GM21717 (cell line): ENCODE measurements around the gene ABCD2.
"Not testable (repeated sequence)": the region's sequence is repeated elsewhere in the genome, so short reads cannot be mapped to it uniquely, and the experiment has no call there.

Experiments used
- ATAC-seq: cut with Tn5 transposase; IDR thresholded peaks from one replicate; pipeline ENCODE4 v1.9.1; 2021; ENCODE audit warnings: mild to moderate bottlenecking, moderate library complexity; ENCODE audit not compliant: unreplicated experiment

ABCD2 gene

DNA sequence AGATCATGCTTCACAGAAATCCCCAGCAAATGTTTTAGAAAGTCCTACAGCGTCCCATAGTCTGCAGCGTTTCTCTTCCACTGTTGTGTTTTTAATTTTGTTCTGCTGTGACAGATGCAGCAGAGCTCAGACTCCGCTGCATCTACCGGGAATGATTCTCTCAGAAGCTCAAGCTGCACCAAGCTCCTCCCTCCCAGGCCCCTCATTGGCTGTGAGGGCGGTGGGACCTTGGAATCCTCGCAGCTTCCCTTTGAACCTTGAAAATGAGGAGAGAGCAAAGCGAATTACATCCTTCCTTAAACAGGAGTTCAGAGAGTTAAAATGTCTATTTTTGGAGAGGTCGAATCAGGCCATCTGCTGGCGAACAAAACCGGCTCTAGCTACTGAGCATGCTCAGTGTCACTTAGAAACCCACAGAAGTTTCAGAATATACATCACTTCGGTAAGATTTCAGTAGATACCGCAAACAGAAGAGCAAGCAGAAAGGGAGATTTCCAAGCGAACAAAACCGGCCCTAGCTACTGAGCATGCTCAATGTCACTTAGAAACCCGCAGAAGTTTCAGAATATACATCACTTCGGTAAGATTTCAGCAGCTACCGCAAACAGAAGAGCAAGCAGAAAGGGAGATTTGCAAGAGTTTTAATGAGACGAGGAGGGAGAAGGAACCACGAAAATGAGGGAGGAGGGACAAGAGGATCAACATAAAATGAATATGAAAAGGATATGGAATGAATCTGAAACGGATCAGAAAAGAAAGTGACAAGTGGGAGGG, at the start of gene ABCD2:
TSS of gene ABCD2 (minus strand) at position 144 of the 774 bp plus-strand sequence. CDS start 188 bp downstream, outside the sequence.
- peak; percentile 75 for ATAC-seq

DNA sequence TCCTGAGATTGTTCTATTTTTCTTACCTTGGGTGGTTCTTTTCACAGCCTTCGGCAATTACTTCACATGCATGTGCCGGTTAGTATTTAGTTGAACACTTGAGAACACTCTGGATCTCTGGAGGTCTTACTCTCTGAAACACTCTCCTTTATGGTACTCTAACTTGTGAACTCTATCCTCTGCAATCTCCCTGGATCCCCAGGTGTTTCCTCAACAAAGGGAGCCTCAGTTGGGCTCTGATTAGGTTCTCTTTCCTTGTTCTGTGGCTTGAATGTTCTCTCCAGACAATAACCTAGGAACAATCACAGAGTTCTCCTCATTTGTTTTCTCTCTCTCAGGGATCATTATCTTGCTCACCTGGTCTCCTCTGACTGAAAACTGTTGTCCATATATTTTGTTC, 40.5 kb upstream of the ABCD2 start:
- no peak for ATAC-seq

DNA sequence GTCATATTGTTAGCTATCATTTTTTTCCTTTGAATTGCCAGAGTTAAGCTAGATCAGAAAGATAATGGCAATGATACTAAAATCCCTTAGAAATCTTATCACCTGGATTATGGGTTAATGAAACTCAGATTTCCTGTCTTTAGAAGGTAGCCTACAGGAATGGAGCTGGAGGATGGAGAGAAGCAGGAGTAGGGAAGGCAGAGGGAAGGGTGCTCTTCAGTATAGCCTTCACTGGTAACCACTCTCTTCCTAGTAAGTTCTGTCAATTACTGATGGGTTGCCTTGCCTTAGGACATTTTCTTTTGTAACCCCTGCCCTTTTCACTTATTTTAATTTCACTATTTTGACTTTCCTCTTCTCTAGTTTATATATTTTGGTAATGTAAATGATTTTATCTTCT, 27.8 kb upstream of the ABCD2 start:
- ATAC-seq, result no peak

DNA sequence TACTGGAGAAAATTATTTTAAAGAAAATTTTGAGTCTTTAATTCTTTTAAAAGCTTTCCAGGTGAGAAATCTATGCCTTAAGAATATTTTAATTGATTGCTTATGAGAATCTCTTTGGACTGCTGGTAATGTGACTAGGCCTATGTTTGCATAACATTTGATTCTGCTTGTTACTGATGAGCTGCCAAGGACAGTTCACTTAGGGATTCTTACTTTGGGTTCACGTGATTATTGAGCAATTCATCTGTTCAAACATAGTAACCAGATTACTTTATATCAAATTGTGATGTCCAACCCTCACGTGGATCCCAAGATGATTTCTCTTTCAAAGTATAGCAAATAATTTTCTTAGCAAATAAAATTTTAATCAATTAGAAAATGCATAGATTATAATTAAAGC, 27.4 kb upstream of the ABCD2 start:
- ATAC-seq, result no peak

DNA sequence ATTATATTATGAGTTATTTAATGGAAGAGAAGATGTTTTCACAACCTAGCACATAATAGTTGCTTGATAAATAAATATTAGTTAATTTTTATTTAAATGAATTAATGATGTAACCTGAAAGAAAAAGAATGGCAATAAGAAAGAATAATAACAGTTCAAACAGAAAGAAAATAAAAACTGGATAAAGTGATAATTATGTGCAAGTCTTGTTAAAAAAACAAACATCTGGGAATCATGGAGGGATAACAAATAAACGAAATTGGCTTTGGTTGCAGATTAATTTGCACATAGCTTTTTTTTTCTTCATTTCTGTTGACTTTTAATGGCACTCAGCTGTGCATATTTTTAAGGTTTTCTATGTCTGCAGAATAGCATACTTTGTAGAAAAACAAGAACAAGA, 23.4 kb upstream of the ABCD2 start:
- ATAC-seq, result no peak

DNA sequence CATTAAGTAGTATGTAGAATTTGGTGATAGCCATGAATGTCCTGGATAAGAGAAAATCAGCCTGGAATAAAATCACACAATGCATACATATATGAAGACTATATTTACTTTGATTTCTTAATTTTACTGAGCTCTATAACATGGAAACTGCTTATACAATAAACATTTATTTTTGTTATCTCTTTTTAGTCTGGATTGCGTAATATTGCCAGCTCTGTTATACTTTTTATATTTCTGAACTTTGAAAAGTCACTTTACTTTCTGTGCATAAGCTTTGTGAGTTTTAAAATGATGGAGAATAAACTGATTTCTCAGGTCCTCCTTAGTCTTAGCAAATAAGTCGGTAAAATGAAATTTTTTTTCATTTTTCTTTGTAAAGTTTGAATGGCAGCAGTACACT, 19.2 kb upstream of the ABCD2 start:
- ATAC-seq, result no peak

DNA sequence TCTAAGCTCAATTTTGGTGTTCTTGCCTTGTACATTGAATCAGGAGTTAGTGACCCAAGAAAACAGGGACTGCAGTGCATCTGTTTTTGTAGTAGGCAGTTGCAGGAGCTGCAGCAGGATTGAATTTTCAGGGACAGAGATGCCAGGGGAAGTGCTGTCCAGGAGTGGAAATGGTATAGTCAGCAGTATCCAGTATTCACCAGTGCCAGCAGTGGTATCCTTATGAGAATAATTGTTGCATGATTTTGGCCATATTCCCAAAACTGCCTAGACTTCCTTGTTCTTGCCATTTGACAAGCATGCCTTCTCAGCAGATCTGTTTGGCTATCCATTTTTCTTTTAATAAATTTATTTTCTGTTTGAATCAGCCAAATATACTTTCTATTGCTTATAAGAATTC, 18.6 kb upstream of the ABCD2 start:
- ATAC-seq, result no peak

DNA sequence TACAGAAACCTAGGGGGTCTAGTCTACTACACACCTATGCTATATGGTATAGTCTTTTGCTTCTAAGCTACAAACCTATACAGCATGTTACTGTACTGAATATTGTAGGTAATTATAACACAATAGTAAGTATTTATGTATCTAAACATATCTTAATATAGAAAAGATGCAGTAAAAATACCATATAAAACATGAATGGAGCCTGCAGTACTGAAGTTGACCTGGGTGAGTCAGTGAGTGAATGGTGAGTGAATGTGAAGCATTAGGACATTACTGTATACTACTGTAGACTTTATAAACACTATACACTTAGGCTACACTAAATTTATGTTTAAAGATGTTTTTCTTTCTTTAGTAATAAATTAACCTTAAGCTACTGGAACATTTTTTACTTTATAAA, 13.1 kb upstream of the ABCD2 start:
- no peak for ATAC-seq

DNA sequence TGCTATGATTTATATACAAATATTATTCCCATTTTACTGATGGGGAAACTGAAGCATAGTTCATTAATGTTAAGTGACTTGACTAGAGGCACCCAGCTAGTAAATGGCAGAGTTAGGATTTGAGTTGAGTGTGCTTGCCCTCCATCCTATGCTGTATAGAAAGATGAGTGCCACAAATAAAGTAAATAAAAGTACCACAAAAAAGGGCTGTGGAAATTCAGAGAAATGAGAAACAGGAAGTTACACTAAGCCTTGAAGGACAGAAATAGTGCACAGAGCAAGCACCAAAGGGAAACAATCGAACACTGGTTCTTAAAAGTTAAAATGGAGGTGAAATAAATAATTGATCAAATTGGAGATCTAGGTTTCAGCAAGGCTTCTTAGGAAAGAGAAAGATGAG, 9.2 kb upstream of the ABCD2 start:
- no peak for ATAC-seq

DNA sequence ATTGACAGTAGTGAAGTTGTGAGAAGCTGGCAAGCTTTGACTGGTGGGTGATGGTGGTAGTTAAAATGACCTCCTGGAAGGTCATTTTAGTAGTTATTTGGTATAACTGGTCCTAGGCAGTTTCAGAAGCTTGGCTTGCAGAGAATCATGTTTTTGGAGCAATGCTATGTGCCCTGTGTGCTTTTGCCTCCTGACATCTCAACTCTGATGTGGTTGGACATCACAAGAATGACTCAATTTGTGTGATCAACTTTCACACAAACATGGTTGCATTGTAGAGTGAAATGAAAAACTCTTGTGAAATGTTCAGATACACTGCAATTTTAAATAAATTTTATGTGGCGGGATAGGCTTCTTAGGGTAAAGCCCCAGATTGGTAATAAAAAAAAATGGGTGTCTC, 8.3 kb upstream of the ABCD2 start:
- ATAC-seq, result no peak

DNA sequence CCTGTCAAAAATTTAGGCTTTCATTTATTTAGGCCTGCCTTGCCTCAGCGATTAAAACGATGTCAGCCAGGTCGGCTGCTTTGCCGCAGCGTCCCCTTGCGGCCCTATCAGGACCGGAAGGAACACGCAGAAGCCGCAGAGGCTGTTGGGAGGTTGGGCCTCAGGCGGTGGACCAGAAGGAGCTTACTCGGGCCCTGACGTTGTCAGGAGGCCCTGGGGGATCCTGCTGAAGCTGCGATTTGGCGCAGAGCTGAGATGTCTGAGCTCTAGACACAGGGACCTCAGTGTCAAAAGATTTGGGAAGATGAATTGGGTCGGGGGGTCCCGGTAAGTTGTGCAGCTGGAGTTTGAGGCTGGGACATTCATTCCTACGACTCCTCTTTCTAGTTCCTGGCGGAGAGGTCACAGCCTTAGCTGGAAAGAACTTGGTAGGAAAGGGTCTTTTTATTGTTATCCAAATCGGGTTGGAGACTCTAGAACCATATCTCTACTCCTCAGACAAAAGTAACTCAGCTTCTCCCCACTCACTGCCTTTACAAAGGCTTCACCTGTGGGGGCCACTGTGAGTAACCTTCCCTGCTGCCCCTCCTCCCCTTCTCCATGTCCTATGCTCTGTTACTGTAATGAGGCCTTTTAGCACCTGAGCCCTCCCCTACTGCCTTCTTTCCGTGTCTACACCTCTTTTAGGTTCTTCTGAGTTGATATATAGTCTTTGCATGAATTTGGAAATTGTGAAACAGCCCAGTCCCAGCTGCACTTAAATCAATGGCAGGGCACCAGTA, 6.6 kb upstream of the ABCD2 start:
- ATAC-seq, result no peak

DNA sequence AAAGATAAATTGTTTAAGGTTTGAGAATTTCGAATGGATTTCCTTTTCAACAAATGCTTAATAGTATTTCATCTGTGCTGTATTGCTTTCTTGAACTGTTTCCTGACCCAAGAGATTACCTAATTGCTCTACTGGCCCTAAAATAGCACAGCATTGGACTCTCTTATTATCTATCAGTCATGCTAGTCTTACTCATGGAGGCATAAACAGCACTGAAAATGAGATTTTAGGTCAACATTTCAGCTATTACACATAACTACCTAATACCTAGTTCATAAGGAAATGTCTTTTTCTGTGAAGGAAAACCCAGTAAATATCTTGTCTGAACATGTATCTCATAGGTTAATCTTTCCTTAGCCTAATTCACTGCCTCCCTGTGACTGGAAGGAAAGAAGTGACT, 4.3 kb upstream of the ABCD2 start:
- no peak for ATAC-seq

DNA sequence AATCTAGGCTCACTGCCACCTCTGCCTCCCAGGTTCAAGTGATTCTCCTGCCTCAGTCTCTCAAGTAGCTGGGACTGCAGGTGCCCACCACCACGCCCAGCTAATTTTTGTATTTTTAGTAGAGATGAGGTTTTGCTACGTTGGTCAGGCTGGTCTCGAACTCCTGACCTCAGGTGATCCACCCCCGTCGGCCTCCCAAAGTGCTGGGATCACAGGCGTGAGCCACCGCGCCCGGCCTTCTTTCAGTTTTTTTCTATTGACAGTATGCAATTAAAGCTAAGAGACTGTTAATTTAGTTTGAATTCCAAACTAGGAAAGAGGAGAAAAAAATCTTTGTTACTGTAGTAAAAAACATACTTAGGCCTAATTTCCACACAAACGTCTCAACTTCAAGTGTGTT, 3.6 kb upstream of the ABCD2 start:
- ATAC-seq, result not testable (repeated sequence)

DNA sequence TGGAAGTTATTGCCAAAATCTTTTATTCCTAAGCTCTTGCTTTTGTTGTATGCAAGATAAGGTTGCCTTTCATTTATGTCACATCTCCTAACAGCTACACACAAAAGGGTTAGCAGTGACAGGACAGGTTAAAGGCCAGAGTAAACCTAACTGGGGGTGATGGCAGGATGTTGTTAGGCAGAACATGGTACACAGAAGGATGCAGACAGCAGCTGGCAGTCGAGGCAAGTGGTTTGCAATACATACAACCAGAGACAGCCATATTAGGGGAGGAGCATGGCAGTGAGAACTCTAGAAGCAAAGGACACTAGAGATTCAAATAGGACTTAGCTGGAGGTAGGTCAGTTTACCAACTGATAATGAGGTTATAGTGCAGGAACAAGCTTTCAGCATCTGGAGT, 2.7 kb upstream of the ABCD2 start:
- ATAC-seq, result no peak

DNA sequence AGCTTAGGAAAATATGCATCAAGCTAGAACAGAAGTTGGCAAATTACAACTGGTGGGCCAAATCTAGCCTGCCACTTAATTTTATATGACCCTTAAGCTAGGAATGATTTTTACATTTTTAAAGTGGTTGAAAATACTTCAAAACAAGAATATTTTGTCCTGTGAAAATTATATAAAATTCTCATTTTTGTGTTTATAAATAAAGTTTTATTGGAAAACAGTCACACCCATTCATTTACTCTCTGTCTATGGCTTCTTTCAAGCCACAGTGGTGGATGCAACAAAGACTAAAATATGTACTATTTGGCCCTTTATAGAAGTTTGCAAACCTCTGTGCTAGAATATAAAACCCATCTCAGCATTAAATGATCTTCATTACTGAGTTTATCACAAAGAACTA, 2.1 kb upstream of the ABCD2 start:
- ATAC-seq, result no peak

DNA sequence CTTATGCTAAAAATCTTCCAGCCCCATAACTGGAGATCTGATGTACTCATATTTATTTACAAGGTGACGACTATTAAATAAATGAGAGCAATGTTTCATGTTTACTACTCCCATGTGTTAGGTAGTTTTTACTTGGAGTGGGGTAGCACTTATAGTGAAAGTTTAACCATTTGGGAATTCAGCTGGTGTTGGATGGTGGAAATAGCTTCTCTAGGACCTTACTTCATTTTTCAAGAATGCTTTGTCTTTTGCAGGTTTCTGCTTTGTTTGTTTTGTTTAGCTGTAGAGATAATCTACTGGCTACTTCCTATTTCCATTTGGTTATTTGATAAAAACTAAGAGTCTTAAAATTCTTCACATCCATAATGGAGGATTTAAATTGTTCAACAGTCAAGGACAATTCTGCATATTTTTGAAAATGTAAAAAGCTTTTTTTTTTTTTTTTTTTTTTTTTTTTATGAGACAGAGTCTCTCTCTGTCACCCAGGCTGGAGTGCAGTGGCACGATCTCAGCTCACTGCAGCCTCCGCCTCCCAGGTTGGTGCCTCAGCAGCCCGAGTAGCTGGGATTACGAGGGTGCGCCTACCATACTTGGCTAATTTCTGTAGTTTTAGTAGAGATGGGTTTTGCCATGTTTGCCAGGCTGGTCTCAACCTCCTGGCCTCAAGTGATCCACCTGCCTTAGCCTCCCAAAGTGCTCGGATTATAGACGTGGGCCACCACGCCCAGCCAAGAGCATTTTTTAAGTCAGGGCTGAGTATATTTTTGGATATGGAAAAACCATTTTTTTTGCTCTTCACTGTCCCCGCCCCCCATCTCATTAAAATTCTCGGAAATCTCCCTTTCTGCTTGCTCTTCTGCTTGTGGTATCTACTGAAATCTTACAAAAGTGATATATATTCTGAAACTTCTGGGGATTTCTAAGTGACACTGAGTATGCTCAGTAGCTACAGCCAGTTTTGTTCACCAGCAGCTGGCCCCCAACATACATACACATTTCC, 1.4 kb upstream of the ABCD2 start:
- ATAC-seq, result peak; percentile 39

DNA sequence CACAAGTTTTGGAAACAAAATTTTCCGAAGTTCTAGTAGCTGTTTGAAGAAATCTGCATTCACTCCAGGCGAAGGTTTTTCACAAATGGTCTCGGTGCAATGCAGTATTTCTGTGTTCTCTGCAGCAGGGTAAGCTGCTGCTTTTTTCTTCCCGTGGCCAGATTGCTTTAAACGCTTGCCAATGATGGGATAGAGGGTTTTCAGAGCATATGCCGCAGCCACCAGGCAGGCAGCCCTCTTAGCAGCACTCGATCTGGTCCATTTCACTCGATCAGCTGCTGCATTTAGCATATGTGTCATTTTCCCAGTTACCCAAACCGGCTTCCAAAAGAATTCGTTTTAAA, 315 bp downstream of the ABCD2 start:
- ATAC-seq, result peak; percentile 7

DNA sequence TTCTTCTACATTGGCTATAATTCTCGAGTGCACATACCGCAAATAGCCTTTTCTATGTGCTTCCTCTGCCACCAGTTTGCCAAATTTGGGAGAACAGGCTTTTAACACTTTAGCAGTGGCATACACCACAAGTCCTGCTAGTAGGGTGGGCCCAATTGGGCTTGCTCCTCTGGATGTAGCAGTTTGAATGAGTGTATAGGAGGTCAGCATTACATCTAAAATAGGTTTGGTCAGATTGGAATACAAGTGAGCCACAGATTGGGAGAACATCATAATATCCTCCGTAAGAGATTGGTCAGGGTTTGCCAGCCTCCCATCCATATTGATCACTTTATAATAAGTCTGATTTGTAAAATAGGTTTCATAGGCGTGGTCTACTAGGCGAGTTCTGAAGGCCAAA, 902 bp downstream of the ABCD2 start:
- ATAC-seq, result no peak

DNA sequence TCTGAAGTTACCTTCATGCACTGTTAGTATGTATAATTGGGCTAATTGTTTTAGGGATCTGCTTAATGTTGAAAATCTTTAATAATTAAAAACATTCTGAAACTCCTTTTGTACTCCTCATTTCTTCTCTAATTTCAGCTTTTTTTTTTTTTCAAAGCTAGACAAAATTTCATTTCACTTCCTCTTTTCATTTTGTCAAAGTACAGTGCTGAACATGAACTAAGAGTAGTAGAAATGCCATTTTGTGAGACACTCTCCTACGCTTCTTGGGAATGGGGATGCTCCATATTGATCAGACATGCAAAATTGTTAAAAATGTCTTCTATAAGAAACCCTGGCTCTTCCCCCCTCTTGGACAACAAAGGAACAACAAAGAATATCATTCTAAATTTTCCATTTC, 1.7 kb downstream of the ABCD2 start:
- no peak for ATAC-seq

DNA sequence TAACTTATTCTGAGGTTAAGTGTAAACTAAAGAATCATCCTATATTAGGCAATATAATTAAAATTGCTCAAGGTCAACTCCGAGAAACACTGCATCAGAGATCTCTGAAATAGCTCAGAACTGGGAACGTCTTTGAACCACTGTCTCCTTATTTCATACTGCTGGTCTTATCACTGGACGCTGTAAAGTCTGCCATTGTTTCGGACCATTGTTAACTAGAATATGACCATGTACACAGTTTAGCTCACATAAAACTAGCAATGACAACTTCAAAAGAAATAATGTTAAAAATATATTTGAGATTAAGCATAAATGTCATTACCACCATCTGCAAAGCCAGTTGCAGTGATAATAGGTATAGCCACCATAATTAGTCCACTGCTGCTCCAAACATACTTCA, 2.9 kb downstream of the ABCD2 start:
- ATAC-seq, result no peak

DNA sequence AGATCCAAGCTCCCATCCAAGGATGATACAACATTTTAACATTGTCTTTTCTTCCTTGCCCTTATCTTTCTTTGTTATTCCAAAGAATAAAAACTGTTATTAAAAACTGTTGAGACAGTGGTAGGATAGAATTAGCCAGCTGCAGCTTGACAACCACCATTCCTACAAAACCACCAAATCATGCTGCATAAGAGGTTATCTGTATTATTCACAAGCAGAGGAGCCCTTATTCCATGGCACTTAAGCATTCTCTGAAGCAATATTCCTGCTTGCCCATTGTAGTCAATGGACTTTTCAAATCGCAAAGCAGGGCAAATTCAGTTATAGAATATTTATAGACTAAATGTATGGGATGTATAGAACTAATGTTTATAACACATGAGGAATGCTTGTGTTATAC, 3.4 kb downstream of the ABCD2 start:
- no peak for ATAC-seq
